ENCODE data around the gene NR1H4.
"Not testable (repeated sequence)": the region's sequence is repeated elsewhere in the genome, so short reads cannot be mapped to it uniquely, and the experiment has no call there.

The NR1H4 gene

GRCh38 chr12:100518376-100518775 is 44.7 kb downstream of the NR1H4 start:
- no peak for DNase-seq

GRCh38 chr12:100520048-100520769 is 46.5 kb downstream of the NR1H4 start:
- DNase-seq: no peak

DNA sequence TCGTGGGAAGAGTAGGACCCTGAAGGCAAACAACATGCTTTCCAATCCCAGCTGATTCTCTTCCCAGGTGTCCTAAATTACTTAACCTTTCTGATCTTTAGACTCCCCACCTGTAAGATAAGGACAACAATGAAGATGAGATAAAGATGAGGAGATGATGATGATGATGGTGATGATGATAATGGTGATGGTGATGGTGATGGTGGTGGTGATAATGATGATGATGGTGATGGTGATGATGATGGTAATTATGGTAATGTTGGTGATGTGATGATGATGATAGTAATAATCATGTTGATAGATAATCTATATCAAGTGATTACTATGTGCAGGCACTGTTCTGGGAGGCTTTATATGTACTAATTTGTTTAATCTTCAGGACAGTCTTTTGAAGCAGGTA is 48.3 kb downstream of the NR1H4 start:
- DNase-seq: no peak

- DNase-seq: no peak
Measured at GRCh38 chr12:100528034-100528433, 54.4 kb downstream of the NR1H4 start.

GRCh38 chr12:100528471-100529127 is 54.9 kb downstream of the NR1H4 start:
- DNase-seq: no peak

GRCh38 chr12:100529756-100530350 is 56.2 kb downstream of the NR1H4 start:
- no peak for DNase-seq

DNA sequence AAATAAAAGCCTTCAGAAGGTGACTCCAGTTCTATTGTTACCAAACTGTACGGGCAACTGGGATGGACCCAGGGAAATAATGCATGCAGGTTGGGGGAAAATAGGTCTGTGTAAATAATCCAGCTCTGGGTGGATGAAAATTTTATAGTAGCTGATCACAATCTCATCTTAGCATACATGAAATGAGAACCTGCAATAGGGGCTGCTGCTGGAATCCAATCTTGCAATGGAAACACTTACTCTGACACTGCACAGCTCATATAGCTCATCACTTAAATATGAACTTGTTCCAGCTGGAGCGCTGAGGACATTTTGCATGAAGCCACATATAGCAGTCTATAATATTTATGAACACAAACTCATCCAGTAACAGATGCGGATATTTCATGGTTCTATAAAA is 59.7 kb downstream of the NR1H4 start:
- no peak for DNase-seq

DNA sequence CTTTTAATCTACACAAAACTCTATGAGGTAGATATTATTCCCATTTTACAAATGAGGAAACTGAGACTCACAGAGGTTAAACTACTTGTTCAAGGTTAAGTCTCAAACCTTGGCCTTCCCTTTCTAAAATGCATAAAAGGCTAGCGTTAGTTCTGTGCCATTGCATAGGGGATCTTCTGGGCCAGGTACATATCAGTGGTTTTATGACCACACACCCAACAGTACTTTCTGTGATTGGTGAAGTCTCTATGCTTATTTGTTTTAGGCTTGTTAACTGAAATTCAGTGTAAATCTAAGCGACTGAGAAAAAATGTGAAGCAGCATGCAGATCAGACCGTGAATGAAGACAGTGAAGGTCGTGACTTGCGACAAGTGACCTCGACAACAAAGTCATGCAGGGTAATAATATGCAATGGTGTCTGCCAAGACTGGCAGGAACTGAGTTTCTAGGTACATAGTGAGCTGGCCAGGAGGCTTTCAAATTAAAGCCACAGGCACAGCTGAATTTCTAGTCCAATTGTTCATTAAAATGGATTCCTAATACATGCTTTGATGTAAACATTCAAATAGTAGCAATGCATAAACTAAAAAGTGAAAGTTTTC is 61.1 kb downstream of the NR1H4 start:
- no peak for DNase-seq

GRCh38 chr12:100539202-100539601 is 65.5 kb downstream of the NR1H4 start:
- no peak for DNase-seq

- DNase-seq: no peak
Measured at GRCh38 chr12:100544165-100544564, 70.5 kb downstream of the NR1H4 start.

DNA sequence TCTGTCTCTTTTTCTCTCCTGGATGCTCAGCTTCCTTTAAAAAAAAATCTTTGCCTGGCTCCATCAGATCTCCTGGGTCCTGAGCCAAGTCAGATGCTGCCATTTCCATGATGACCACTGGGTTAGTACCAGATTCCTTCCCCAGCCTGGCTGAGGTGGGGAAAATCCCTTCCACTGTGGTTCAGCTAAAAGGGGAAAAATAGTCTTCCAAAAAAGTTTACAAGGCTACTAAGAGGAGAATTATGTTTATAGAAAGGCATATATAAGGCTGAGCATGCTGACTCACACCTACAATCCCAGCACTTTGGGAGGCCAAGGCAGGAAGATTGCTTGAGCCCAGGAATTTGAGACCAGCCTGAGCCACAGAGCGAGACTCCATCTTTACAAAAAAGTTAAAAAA is 71.4 kb downstream of the NR1H4 start:
- no peak for DNase-seq

GRCh38 chr12:100553936-100554335 is 80.3 kb downstream of the NR1H4 start:
- no peak for DNase-seq

GRCh38 chr12:100554608-100555077 is 81.0 kb downstream of the NR1H4 start:
- peak; percentile 35 for DNase-seq

DNA sequence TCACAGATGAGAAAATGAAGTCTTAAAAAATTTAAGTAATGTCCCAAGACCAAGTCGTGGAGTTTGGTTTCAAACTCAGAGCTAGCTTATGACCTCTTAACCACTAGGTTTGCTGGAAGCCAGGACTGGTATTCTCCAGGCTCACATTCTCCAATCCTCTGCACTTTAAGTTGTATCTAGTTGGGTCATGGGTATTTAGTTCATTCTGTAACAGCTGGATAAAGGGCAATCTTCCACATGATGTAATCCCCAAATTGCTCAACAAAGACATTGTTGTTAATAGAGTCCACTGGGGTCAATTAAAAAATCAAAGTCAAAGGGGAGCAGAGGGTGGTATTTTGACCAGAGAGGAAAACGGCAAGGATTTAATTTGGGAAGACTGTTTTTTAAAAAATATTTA is 82.1 kb downstream of the NR1H4 start:
- DNase-seq: no peak

- DNase-seq: no peak
Measured at GRCh38 chr12:100557357-100557756, 83.7 kb downstream of the NR1H4 start.

GRCh38 chr12:100559261-100559660 is 85.6 kb downstream of the NR1H4 start:
- DNase-seq: not testable (repeated sequence)

DNA sequence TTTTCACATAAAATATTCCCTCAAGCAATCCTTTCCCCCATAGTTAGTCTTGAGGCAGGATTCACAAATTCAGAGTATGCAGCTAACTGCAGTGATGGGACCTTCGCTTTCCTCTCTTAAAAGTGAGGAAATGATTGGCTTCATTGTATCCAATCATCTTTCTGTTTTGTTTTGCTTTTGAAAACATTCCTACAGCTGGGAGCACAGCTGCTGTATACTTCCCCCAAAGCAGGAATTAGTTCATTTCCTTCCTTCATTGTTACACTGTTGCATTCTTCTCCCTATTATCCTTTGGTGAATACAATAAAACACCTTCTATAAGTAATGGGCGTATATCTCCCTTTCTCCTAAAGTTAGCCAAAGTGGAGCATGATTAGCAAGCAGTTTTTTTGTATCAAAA is 90.4 kb downstream of the NR1H4 start:
- no peak for DNase-seq

GRCh38 chr12:100564905-100565467 is 91.3 kb downstream of the NR1H4 start:
- no peak for DNase-seq

GRCh38 chr12:100565987-100566545 is 92.4 kb downstream of the NR1H4 start:
- DNase-seq: no peak

DNA sequence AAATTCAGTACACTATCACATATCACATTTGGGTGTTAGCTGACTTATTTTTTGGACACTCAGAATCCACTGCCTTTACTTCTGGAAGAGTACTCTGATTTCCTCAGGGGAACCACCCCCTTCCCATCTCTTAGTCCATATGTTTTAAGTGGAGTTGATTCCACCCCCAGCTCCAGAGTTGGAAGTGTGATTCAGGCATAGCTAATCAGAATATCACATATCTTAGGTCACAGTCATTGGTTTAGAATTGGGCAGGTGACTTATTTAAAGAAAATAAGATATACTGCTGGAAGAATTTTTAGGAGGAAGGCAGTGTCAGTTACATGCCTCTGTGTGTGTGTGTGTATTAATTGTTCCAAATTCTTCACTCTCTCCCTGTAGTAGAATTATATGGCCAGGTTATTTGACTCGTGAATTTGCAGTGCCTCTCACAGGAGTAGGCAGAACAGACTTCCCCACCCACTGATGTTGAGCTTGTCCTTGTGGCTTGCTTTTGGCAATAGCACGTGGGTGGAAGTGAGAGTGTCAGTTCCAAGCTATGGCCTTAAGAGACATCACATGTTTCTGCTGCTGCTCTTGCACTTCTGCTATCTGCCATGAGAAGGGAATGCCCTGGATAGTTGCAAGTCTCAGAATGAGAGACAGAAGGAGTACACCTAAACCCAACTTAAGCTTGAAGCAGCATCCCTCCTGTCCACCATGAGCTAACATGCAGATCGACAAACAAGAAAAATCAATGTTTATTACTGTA is 93.4 kb downstream of the NR1H4 start:
- DNase-seq: no peak

GRCh38 chr12:100567945-100568344 is 94.3 kb downstream of the NR1H4 start:
- DNase-seq: no peak

DNA sequence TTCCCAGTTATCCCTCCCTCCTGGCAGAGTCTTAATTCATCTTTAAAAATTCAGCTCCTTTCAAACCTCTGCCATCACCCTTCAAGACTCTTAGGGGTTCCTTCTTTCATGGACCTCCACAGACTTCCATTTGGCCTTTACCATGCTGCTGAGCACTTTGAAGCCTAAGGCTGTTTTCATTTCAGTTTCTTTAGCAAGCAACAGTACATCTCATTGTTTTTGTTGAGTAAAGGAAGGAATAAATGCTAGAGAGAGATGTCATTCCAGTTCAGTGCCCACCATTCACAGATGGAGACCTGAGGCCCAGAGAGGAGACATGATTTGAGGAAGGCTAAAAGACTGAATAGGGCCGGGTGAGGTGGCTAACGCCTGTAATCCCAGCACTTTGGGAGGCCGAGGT is 98.5 kb downstream of the NR1H4 start:
- no peak for DNase-seq
